ENCODE results near the gene GATA3. TPM values are rescaled to one million over a fixed set of nuclear protein-coding genes. Genes with fewer than 3 reads are reported as not detected.

Gene GATA3
- total and polyA plus RNA-seq, 7 experiments from 2014 or later, result 24.0 to 60.1 (median 33.4) TPM

GRCh38 chr10:8056871-8057331 lies 2.4 kb downstream of the GATA3 start:
- H3K27me3 Mint-ChIP-seq, result peaks cover 14 to 19% (median 15%) of the 10 kb centered on the region in 5 donors
- Histone ChIP-seq H3K27ac (ENCODE audit: low read depth, low read length) (peak overlapping the region; percentile 82), H3K4me3 (ENCODE audit: low read length) (peak overlapping the region; percentile 87), H3K27me3 (ENCODE audit: control insufficient read depth in 2 of 2, insufficient read depth in 2 of 2, low read length in 2 of 2) (peaks cover 9 to 14% of the 10 kb centered on the region in 2 donors), H3K4me1 (ENCODE audit: control insufficient read depth in 2 of 2, insufficient read depth in 2 of 2, low read length in 2 of 2) (peaks cover 37 to 45% of the 10 kb centered on the region in 2 donors), H3K36me3 (ENCODE audit: control insufficient read depth in 2 of 3, insufficient read depth in 3 of 3, low read length in 3 of 3) (peaks cover 0 to 13% (median 4%) of the 10 kb centered on the region in 3 experiments), H3K9me3 (ENCODE audit: control insufficient read depth in 2 of 3, low read length in 3 of 3) (no peaks in the 10 kb centered on the region)
- H3K4me1 Mint-ChIP-seq, result peaks cover 45 to 66% (median 61%) of the 10 kb centered on the region in 7 donors
- ATAC-seq (peak; percentile 12), DNase-seq (peak in 8 of 9 donors; percentile 19 to 67 (median 56))
- H3K36me3 Mint-ChIP-seq, result peaks cover 0 to 58% (median 5%) of the 10 kb centered on the region in 5 donors
- intact Hi-C loops (cut with micrococcal nuclease), result loop anchor here in 1 of 2 donors (1.0 to 10.0 kb wide), 6 partner anchors 80 to 652 kb away; partner anchors contain the start of gene TAF3
- H3K9me3 Mint-ChIP-seq, result peaks cover 0 to 8% (median 0%) of the 10 kb centered on the region in 11 donors
- H3K4me3 Mint-ChIP-seq, result peak overlapping the region; percentile 87 to 100 (median 94)
- CTCF ChIA-PET, result no interaction called here
- peak overlapping the region; percentile 88 to 99 (median 95) for H3K27ac Mint-ChIP-seq
- POLR2A ChIA-PET, result interaction anchor here (0.6 to 2.1 kb wide), 5 partner anchors 31 to 275 kb away, joined by 4 to 12 read pairs (median 5); no protein-coding TSS in a partner anchor

DNA sequence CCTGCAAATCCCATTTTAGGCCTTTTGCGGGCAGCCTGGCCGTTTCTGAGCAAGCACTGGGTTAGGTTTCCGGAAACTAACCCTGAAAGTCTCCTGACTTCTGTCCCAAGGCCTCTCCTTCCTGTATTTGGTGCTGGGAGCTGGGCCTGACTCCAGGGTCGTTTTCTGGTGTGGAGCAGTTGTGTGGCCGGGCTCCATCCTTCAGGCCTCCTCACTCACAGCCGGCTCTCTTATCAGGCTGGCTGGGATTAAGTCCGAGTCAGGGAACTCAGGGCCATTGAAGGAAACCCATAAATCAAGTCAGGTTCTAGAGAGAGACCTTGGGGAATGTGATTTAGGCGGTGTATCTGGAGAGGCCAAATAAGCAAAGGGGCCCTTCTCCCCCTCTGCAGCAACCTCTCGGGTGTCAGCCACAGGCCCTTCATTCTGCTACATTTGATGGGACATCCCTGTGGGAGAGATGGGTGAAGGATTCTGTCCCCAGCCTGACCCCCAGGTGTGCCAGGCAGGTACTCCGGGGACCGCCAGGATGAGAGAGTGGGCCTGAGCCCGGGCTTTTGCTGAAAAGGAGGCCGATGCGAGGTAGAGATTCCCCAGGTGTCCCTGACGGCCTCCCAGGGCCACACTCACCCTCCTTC lies 3.3 kb downstream of the GATA3 start:
- Mint-ChIP-seq H3K27ac (peak overlapping the region; percentile 88 to 99 (median 95)), H3K4me1 (peaks cover 47 to 66% (median 62%) of the 10 kb centered on the region in 7 donors), H3K4me3 (peak overlapping the region; percentile 87 to 100 (median 94)), H3K9me3 (peaks cover 0 to 8% (median 0%) of the 10 kb centered on the region in 11 donors), H3K27me3 (peaks cover 5 to 11% (median 6%) of the 10 kb centered on the region in 5 donors), H3K36me3 (peaks cover 0 to 61% (median 5%) of the 10 kb centered on the region in 5 donors)
- intact Hi-C loops (cut with micrococcal nuclease), result loop anchor here in 1 of 2 donors (1.0 to 10.0 kb wide), 5 partner anchors 80 to 653 kb away; partner anchors contain the start of gene TAF3
- peaks cover 0 to 17% (median 4%) of the 10 kb centered on the region in 3 experiments for H3K36me3 ChIP-seq (ENCODE audit: control insufficient read depth in 2 of 3, insufficient read depth in 3 of 3, low read length in 3 of 3)
- ATAC-seq, result no peak
- no peaks in the 10 kb centered on the region for H3K9me3 ChIP-seq (ENCODE audit: control insufficient read depth in 2 of 3, low read length in 3 of 3)
- peaks cover 4 to 5% of the 10 kb centered on the region in 2 donors for H3K27me3 ChIP-seq (ENCODE audit: control insufficient read depth in 2 of 2, insufficient read depth in 2 of 2, low read length in 2 of 2)
- DNase-seq, result peak in 2 of 9 donors; percentile 3 to 12
- peak overlapping the region; percentile 82 for H3K27ac ChIP-seq (ENCODE audit: low read depth, low read length)
- CTCF ChIA-PET, result no interaction called here
- H3K4me3 ChIP-seq (ENCODE audit: low read length), result peak overlapping the region; percentile 87
- H3K4me1 ChIP-seq (ENCODE audit: control insufficient read depth in 2 of 2, insufficient read depth in 2 of 2, low read length in 2 of 2), result peaks cover 45 to 46% of the 10 kb centered on the region in 2 donors
- POLR2A ChIA-PET, result interaction anchor here (1.1 to 2.1 kb wide), 4 partner anchors 30 to 274 kb away, joined by 4 to 12 read pairs (median 6); no protein-coding TSS in a partner anchor

DNA sequence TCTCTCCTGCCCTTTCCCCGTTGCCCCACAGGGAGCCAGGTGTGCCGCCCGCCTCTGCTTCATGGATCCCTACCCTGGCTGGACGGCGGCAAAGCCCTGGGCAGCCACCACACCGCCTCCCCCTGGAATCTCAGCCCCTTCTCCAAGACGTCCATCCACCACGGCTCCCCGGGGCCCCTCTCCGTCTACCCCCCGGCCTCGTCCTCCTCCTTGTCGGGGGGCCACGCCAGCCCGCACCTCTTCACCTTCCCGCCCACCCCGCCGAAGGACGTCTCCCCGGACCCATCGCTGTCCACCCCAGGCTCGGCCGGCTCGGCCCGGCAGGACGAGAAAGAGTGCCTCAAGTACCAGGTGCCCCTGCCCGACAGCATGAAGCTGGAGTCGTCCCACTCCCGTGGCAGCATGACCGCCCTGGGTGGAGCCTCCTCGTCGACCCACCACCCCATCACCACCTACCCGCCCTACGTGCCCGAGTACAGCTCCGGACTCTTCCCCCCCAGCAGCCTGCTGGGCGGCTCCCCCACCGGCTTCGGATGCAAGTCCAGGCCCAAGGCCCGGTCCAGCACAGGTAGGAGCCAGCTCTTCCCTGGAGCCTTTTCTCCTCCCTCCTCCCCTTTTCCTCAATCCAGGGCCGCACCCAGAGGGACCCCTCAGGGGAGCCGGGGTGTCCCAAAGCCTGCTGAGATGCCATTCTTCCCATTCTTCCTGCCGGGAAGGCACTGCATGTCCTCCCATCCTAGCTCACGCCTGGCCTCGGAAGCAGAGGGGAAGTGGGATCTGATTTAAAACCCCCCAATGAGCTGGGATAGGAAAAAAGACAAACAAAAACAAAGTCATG lies 4.0 kb downstream of the GATA3 start:
- Histone ChIP-seq H3K4me3 (ENCODE audit: low read length) (peak overlapping the region; percentile 87), H3K36me3 (ENCODE audit: control insufficient read depth in 2 of 3, insufficient read depth in 3 of 3, low read length in 3 of 3) (peaks cover 4 to 25% (median 6%) of the 10 kb centered on the region in 3 experiments), H3K27me3 (ENCODE audit: control insufficient read depth in 2 of 2, insufficient read depth in 2 of 2, low read length in 2 of 2) (no peaks in the 10 kb centered on the region), H3K9me3 (ENCODE audit: control insufficient read depth in 2 of 3, low read length in 3 of 3) (no peaks in the 10 kb centered on the region), H3K4me1 (ENCODE audit: control insufficient read depth in 2 of 2, insufficient read depth in 2 of 2, low read length in 2 of 2) (peaks cover 43 to 49% of the 10 kb centered on the region in 2 donors), H3K27ac (ENCODE audit: low read depth, low read length) (peak overlapping the region; percentile 82)
- peak in 2 of 9 donors; percentile 7 to 13 for DNase-seq
- Mint-ChIP-seq H3K9me3 (peaks cover 0 to 6% (median 0%) of the 10 kb centered on the region in 11 donors), H3K4me3 (peak overlapping the region; percentile 87 to 100 (median 94)), H3K4me1 (peaks cover 49 to 68% (median 64%) of the 10 kb centered on the region in 7 donors), H3K27ac (peak overlapping the region; percentile 88 to 99 (median 95)), H3K36me3 (peaks cover 4 to 68% (median 9%) of the 10 kb centered on the region in 5 donors), H3K27me3 (peaks cover 0 to 6% (median 0%) of the 10 kb centered on the region in 5 donors)
- no peak for ATAC-seq
- ChIA-PET CTCF (interaction anchor here (1.1 to 1.3 kb wide), 2 partner anchors 17 to 415 kb away, joined by 3 read pairs; no protein-coding TSS in a partner anchor), POLR2A (interaction anchor here (1.5 to 3.5 kb wide), 7 partner anchors 17 to 273 kb away, joined by 4 to 13 read pairs (median 7); partner anchors contain the start of genes ATP5F1C, KIN and TAF3)
- intact Hi-C loops (cut with micrococcal nuclease), result loop anchor here in 1 of 2 donors (10.0 kb wide), 2 partner anchors 244 to 654 kb away; partner anchors contain the start of gene TAF3

DNA sequence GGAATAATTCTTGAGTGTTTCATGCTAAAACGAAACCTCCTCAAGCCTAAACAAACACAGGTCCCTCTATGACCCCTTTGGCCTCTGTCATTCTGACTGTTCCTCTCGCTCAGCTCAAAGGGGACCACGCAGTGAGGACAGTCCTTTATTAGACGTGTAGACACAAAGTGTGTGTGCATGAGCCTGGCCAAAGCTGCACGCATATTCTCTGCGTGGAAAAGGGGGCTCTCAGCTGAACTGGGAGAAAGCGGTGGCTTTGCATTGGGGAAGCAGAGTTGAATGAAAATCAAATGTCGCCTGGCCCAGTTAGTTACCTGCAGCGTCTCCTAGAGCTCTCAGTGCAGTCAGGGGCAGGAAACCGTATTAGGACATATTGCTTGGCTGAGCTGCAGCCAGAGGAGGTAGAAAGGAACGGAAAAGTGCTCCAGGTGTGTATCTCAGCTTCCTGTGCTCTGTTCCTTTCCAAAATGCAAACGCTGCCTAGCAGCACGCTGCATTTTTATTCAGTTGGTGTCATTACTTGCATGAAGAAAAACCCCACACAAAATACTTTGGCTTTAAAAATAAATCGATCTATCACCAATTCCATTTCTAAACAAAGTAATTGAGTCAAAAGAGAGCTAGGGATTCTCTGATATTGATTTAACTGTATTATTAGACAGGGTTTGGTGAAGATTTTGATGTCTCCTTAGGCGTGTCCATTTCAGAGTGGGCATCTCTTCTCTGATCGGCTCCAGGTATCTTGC lies 4.9 kb downstream of the GATA3 start:
- Mint-ChIP-seq H3K9me3 (peaks cover 0 to 6% (median 0%) of the 10 kb centered on the region in 11 donors), H3K36me3 (peaks cover 9 to 75% (median 13%) of the 10 kb centered on the region in 5 donors), H3K27me3 (peaks cover 0 to 6% (median 0%) of the 10 kb centered on the region in 5 donors), H3K4me3 (peak overlapping the region; percentile 87 to 100 (median 94)), H3K27ac (peak overlapping the region; percentile 88 to 99 (median 95)), H3K4me1 (peaks cover 57 to 73% (median 70%) of the 10 kb centered on the region in 7 donors)
- Histone ChIP-seq H3K27me3 (ENCODE audit: control insufficient read depth in 2 of 2, insufficient read depth in 2 of 2, low read length in 2 of 2) (no peaks in the 10 kb centered on the region), H3K27ac (ENCODE audit: low read depth, low read length) (peak overlapping the region; percentile 82), H3K36me3 (ENCODE audit: control insufficient read depth in 2 of 3, insufficient read depth in 3 of 3, low read length in 3 of 3) (peaks cover 6 to 33% (median 14%) of the 10 kb centered on the region in 3 experiments), H3K4me3 (ENCODE audit: low read length) (peak overlapping the region; percentile 51), H3K9me3 (ENCODE audit: control insufficient read depth in 2 of 3, low read length in 3 of 3) (no peaks in the 10 kb centered on the region), H3K4me1 (ENCODE audit: control insufficient read depth in 2 of 2, insufficient read depth in 2 of 2, low read length in 2 of 2) (peaks cover 45 to 55% of the 10 kb centered on the region in 2 donors)
- ATAC-seq (no peak), DNase-seq (peak in 5 of 9 donors; percentile 38 to 50 (median 47))
- intact Hi-C loops (cut with micrococcal nuclease), result loop anchor here in 1 of 2 donors (10.0 kb wide), 2 partner anchors 245 to 655 kb away; partner anchors contain the start of gene TAF3
- ChIA-PET CTCF (interaction anchor here (1.1 to 2.3 kb wide), 4 partner anchors 11 to 414 kb away, joined by 3 to 10 read pairs (median 4); no protein-coding TSS in a partner anchor), POLR2A (interaction anchor here (0.7 to 3.9 kb wide), 15 partner anchors 9 to 1037 kb away, joined by 3 to 23 read pairs (median 5); partner anchors contain the start of genes ATP5F1C, KIN and TAF3)

DNA sequence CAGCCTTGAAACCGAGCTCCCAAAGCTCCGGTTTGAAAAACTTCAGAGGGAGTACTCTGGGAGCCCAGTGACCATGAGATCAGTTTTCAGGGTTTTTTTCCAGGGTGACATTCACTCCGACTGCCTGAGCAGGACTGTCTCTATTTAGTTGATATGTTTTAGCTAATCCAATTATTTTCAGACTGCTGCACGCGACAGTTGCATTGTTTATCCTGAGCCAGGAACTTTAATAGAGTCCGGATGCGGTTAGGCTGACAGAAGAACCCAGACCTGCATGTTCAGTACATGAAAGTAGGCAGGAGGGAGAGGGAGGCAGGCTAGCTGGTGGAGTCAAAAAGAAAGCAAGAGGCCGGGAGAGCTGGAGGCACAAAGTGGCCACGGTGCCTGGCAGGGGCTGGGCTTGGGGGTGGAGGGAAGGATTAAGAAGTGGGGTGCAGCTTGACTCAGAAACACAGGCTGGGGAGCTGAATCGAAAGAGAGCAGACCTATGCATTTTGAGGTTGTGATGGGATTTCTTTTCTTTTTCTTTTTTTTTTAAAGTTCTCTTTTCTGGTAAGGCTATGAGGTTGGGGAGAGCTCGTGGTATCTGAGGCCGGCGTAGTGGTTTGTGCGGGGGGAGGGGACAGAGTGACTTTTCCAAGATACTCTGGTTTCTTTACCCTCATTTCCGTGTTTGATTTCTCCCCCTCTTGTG lies 5.7 kb downstream of the GATA3 start:
- H3K4me1 Mint-ChIP-seq, result peaks cover 57 to 80% (median 76%) of the 10 kb centered on the region in 7 donors
- peaks cover 0 to 6% (median 0%) of the 10 kb centered on the region in 5 donors for H3K27me3 Mint-ChIP-seq
- peak; percentile 45 for ATAC-seq
- Histone ChIP-seq H3K27me3 (ENCODE audit: control insufficient read depth in 2 of 2, insufficient read depth in 2 of 2, low read length in 2 of 2) (no peaks in the 10 kb centered on the region), H3K27ac (ENCODE audit: low read depth, low read length) (peak overlapping the region; percentile 82), H3K36me3 (ENCODE audit: control insufficient read depth in 2 of 3, insufficient read depth in 3 of 3, low read length in 3 of 3) (peaks cover 12 to 40% (median 20%) of the 10 kb centered on the region in 3 experiments), H3K4me3 (ENCODE audit: low read length) (peak overlapping the region; percentile 51), H3K9me3 (ENCODE audit: control insufficient read depth in 2 of 3, low read length in 3 of 3) (no peaks in the 10 kb centered on the region), H3K4me1 (ENCODE audit: control insufficient read depth in 2 of 2, insufficient read depth in 2 of 2, low read length in 2 of 2) (peaks cover 52 to 62% of the 10 kb centered on the region in 2 donors)
- peak overlapping the region; percentile 88 to 99 (median 95) for H3K27ac Mint-ChIP-seq
- ChIA-PET CTCF (interaction anchor here (0.6 to 2.3 kb wide), 10 partner anchors 10 to 1130 kb away, joined by 3 to 10 read pairs (median 3); no protein-coding TSS in a partner anchor), POLR2A (interaction anchor here (0.8 to 3.9 kb wide), 16 partner anchors 8 to 1036 kb away, joined by 3 to 23 read pairs (median 6); partner anchors contain the start of genes ATP5F1C, KIN and TAF3)
- intact Hi-C loops (cut with micrococcal nuclease), result loop anchor here in 1 of 2 donors (1.0 to 2.0 kb wide), 5 partner anchors 29 to 345 kb away; no protein-coding TSS in a partner anchor
- H3K4me3 Mint-ChIP-seq, result peak overlapping the region; percentile 87 to 100 (median 94)
- DNase-seq, result peak; percentile 17 to 79 (median 72)
- peaks cover 0 to 4% (median 0%) of the 10 kb centered on the region in 11 donors for H3K9me3 Mint-ChIP-seq
- peaks cover 10 to 82% (median 18%) of the 10 kb centered on the region in 5 donors for H3K36me3 Mint-ChIP-seq
